ENCODE measurements around the gene GET4.

DNA sequence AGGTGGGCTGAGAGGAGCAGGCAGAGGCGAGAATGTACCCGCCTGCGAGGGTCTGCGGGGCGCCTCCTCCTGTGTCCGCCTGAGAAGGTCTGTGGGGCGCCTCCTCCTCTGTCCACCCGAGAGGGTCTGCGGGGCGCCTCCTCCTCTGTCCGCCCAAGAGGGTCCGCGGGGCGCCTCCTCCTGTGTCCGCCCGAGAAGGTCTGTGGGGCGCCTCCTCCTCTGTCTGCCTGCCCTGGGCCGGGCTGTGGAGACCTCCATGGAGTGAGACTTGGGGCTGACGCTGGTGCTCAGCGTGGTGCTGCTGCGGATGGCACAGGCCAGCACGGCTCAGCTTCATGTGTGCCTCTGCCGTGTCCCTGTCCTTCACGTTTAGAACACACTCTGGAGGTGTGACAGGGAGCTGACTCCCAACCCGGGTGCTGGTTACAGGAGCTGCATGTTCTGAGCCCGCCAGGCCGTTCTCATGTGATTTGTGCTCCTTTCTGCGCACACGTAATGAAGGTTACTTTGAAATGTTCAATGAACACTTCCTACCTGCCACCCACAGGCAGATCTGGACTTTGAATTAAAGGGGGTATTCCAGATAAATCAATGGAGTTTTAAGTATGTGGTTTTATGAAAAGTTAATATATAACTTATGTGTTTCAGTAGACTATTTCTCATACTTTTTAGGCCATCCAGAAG lies 20.5 kb upstream of the GET4 start:
- TF ChIP-seq CTCF (IDR thresholded peaks at IDR 0.05) (no peak), POLR2A (IDR thresholded peaks at IDR 0.05) (no peak)

All from lower leg skin (tissue), 3 donors.